Muscle of back (tissue), 11 donors: ENCODE results near the gene PAFAH2. TPM values are rescaled to one million over a fixed set of nuclear protein-coding genes. Genes with fewer than 3 reads are reported as not detected.

ENCODE experiments used
- DNase-seq, 3 donors: peaks; one replicate each; pipeline versions ENCODE4 v3.0.0 to v3.0.0-alpha.2; 2013
- polyA plus RNA-seq, 10 donors: library from polyadenylated mRNA; unstranded; fragments of 120-200 nt; gene quantifications; one replicate each; pipeline ENCODE4 v1.2.1, GENCODE V29; 2013; ENCODE audit not compliant: insufficient read length in 10 of 10

The PAFAH2 gene
- polyA plus RNA-seq, 10 donors: 30.1 to 83.9 (median 59.1) TPM

DNA sequence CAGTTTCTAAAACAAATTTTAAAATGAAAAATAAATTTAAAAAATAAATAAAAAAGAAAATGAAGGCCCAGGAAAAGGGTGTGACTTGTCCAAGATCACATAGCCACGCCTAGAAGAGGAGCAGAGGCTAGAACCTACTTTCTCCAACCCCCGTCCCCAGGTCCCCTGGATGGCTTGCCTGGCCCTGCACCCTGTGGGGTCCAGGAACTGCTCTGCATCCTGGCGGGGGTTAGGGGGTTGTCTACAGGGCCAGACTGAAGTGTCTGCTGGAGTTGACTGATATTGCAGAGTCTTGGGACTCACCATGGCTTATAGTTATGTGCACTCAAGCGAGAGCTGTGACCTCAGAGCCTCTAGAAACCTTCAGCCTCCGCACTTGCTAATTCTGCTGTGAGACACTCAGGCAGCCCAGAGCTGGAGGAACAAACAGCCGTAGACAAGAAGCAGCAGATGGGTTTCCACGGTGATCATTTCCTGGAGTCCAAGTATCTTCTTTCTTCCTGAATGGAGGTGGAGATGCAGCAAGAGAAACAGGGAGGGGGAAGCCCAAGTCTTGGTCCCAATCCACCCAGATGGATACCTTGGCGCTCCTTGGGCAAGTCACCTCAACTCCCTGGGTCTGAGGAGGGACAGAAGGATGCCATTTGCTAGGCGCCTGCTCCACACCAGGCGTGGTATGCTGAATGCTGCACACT is 18.5 kb upstream of the PAFAH2 start:
- DNase-seq: no peak

DNA sequence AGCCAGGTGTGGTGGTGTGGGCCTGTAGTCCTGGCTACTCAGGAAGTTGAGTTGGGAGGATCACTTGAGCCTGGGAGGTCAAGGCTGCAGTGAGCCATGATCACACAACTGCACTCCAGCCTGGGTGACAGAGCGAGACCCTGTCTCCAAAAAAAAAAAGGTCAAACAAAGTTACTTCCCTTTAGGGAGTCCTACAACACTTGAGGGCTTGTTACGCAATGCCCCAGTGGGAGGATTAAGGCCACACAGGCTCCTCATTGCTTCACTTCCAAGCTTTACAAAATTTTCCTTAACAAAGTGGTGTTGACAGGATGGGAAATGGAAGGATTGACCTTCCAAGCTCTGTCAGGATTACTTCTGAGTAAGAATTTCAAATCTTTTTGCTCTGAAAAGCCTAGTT is 17.5 kb upstream of the PAFAH2 start:
- DNase-seq: no peak

DNA sequence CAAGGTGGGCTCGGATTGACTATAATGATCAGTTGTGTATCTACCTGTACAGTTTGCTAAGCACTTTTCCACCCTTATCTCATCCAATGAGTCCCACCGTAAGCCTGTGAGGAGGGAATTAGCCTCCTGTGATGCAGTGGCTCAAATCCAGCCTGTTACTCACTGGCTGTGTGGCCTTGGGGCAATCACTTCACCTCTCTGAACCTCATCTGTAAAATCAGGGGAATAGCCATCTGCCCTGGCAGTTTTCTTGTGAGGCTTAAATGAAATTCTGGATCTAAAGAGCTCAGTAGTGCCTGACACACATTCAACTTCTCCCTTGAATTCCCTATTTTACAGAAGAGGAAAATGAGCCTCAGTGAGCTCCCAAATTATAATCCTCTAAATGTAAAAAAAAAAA is 16.3 kb upstream of the PAFAH2 start:
- DNase-seq: no peak

DNA sequence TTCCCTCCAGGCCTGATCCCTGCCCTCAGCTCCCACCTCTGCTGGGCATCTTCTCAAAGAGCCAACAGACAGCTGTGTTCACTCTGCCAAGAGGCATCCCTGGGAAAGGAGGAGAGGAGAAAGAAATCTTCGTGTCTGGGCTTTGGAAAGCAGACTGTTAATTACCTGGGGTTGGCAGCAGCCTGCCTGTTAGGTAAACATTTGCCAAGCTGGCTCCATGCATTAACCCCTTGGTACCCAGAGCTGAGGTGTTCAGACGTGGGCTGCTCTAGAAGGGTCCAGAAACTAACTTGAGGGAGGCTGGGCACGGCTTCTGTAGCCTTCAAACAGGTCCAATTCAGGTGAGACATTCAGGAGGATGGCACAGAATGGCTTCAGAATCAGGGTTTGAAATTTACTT is 15.0 kb upstream of the PAFAH2 start:
- no peak for DNase-seq

DNA sequence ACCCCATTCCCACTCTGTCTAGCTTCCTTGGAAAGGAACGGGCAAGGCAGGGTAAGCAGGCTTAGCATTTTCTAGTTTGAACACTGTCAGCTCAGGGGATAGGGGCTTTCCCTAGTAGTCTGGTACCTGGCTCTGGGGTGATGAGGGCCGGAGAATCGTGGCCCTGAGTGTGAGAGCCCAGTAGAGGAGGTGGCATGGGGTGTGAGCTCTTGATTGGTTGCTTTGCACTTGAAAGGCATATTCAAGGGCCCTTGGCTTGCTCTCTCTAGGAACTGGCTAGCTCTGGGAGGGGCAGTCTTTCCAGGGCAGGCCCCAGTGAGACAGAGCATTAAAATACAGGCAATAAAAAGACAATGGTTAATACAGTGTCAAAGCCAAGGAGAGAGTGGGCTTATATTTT is 13.0 kb upstream of the PAFAH2 start:
- no peak for DNase-seq

DNA sequence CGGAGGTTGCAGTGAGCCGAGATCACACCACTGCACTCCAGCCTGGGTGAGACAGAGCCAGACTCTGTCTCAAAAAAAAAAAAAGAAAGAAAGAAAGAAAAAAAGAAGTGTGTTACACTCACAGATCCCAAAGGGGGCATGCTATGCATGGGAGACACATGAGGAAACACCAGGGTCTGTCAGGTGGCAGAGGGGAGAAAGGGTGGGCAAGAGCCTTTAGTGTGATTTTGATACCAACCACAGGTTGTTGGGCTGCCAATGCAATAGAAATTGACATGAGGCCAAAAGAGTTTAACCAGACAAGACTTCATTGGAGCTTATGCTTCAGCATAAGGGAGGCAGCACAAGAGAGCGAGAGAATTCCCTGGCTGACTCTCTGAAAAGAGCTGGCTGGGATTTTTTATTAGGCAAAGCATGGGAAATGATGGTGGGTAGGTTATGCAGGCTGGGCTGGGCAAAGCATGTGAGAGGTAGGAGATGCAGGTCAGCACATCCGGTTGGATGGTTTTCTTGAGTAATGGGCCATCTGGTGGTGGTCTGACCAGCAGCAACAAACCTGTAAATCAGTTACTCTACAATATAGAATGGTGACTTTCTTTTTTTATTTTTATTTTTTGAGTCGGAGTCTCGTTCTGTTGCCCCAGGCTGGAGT is 12.1 kb upstream of the PAFAH2 start:
- DNase-seq: no peak

DNA sequence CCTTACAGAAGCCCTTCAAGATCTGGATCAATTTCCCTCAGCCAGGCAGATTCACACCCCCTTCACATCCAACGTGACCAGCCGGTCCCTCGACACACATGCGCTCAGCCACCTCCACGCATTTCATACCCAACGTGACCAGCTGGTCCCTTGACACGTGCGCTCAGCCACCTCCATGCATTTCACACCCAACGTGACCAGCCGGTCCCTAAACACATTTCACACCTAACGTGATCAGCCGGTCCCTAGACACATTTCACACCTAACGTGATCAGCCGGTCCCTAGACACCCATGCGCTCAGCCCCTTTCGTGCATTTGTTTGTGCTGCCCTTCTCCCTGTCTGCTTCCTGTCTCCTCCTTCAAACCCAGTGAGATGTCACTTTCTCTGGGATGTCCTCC is 8.8 kb upstream of the PAFAH2 start:
- no peak for DNase-seq

DNA sequence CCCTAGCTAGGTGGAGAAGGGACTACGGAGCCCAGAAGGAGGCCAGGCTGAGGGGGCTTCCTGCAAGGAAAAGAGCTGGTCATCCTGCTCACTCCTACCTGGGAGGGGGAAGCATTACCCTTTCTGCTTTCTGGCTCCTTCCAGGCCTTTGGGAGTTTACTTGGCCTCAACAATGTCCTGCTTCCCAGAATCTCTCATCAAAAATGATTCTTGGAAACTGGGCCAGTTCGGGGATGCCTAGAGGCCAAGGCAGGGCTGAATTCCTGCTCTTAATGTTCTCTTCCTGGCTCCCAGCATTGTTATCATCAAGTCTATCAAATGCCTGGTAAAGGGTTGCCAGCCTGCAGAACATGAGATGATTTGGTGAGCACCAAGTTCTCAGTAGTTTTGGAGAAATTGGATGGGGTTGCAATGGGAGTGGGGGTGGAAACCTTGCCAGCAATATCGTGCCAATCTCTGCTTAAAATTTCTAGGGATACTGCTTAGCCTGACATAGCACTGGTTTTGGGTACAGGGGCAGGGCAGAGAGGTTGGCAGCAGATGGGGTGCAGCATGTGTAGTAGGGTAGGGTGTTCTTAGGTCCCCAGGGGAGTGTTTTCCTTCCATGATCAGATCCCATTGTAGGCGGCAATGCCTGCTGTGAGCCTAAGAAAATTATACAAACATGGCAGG is 7.7 kb upstream of the PAFAH2 start:
- DNase-seq: peak in 2 of 3 donors; percentile 62 to 75

DNA sequence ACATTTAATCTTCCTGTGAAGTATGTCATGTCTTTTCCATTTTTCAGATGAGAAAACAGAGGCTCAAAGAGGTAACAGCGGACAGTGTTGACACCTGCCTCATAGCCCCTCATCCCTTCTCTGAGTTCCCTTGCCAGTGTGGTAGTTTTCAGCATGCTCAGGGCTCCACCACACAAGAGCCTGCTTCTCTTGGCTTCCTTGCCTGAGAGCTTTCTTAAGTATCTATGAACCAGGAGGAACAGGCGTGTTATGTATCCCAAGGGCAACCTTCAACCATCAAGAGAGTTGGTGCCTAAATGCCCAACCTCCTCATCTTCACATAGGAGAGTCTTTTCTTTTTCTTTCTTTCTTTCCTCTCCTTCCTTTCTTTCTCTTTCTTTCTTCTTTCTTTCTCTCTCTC is 5.9 kb upstream of the PAFAH2 start:
- DNase-seq: no peak

DNA sequence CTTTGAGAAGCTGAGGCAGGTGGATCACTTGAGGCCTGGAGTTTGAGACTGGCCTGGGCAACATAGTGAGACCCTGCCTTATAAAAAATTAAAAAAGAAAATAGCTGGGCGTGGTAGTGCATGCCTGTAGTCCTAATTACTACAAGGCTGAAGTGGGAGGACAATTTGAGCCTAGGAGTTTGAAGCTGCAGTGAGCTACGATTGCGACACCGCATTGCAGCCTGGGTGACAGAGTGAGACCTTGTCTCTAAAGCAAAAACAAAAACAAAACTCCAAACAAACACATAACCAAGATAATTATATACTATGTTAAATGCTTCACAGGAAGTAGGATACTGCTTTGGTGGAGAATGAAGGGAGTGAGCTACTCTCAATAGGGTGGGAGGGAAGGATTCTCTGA is 5.4 kb upstream of the PAFAH2 start:
- no peak for DNase-seq

DNA sequence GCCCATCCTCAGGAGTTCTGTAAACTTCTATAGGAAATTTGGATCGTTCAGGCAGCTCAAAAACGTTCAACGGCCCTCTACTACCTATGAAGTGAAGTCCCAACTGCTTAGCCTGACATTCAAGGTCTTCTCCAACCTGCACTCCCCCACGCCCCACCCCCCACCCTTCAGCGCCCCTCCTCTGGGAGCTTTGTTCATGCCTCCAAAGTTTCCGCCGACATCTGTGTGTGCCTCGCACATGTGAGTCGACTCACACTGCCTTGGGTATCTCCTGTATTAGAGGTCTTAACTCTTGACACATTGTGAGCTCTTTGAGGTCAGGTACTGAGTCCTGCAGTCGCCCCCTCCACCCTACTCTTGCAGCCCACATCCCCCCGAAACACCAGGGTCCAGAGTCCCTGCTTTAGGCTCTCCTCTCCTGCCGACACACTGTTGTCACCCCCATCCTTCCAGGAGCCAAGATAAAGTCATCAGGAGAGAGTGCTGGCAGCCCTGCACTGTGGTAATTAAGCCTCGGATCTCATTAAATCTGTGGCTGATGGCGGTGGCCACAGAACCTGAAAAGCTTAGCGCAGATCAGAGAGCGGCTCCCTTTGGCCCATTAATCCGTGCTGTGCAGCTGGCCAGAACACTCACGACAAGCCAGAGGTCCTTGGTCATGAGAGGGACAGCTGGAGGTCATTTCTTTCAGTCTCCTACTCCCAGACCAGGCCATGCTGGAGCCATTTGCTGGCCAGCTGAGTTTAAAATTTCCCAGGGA is 1.4 kb upstream of the PAFAH2 start:
- no peak for DNase-seq

DNA sequence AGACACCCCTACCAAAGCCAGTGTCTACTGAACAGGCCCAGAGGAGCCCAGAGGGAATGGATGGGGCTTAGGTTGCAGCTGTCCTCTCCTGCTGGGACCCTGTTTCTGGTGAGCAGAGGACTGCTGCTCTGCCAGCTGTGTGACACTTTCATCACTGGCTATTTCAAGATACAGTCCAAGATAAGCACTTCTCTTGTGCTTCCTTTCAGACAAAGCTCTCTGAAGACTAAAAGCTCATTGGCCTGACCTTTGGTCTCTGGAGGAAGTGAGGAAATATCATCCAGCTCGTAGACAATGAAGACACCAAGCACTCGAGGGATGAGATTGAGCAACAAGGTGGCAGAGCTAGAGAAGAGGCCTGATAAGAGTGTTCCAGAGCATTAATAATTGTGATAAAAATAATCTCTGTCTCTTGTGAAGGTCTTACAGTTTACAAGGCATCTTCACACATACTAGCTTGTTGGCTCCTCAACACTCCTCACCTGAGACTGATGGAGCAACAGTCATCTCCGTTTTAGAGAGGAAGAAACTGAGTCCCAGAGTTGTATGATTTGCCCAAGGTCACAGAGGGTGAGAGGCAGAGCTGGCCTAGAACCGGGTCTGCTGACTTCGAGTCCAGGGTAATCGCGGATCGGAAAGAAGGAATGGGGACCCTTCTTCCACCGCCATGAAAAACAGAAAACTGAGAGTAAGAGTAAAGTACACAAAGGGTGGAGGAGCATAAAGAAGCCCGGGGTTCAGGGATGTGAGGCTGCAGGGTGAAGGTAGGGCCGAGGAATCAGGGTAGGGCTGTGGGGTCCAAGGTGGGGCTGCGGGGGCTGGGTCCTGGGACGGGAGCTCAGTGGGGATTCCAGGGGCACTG is 666 bp downstream of the PAFAH2 start:
- peak in 1 of 3 donors; percentile 71 for DNase-seq

DNA sequence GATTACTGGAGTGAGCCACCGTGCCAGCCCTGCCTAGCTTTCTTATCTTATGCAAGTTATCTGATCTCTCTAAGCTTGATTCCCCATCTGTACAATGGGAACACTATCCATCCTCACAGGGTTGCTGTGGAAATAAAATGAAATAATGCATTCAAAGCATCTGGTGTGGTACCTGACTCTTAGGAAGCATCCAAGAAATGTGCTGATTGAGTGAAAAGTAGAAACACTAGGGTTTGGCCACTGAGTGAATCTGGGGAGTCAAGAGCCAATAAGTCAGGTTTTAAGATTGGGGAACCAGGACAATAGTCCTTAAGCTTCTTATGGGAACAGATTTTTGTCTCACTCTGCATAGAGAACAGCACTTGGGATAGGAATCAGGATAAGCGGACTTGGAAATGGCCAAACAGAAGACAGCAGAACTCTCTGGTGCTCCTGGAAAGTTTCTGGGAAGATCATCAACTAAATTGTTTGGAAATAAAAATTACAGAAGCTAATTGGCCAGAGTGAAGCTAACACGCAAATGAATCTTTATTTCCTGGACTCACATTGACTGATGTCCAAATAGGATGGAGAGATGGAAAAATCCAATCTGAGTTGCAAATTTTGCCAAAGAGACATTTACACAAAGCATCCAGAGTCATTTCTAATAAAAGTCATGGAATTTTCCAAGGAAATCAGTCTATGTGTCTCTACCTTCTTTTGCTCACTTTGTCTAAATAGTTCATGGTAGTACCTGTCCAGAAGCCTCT is 3.3 kb downstream of the PAFAH2 start:
- DNase-seq: peak in 2 of 3 donors; percentile 41 to 55

DNA sequence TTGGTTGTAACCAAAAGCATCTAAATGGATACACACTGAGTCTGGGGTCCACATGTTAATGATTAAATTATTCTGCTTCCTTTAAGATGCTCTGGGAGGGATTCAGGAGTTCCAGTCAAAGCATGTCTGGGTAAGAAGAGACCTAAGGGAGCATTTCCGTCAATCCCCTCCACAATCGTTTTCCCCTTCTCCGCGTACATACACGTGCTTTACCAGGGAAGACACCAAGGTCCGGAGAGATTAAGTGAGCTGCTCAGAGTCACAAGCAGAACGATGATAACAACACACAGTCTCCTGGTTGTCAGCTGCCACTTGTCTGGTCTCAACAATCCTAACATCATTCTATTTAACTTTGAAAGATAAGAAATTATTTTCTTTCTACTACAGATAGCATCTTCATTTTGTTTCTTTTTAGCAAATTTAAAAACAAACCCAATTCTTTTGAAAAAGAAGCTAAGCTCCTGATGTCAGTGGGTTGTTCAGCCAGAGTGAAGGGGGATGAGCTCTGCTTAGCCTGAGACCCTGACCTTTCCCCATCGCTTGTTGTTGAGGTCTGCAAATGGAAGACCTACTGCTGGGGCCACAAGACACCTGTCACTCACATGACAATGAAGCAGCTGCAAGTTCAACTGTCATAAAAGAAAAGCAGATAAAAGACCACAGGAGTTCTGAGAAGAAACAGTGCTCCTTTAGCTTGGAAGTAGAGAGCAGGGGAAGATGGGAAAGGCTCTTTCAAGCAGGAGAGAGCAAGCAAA is 4.5 kb downstream of the PAFAH2 start:
- no peak for DNase-seq

DNA sequence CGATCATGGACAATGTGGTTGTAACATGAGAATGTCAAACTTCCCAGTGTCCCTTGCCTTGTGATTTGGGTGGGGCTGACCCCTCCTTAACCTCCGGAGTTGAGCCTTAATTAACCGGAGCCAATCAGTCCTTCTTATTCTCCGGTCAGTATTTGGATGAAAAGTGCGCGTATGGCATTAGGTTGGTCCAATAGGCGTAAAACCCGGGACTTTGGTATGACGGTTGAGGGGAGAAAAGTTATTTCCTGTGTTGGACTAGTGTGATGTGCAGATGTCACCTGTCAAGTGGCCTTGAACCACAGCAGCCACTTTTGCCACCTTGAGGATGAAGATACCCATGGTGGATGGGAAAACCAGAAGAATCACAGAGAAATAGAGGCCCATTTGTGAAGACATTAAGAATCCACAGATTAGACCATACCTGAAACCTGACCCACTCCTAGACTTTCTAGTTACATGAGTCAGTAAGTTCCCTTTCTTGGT is 5.1 kb downstream of the PAFAH2 start:
- no peak for DNase-seq

DNA sequence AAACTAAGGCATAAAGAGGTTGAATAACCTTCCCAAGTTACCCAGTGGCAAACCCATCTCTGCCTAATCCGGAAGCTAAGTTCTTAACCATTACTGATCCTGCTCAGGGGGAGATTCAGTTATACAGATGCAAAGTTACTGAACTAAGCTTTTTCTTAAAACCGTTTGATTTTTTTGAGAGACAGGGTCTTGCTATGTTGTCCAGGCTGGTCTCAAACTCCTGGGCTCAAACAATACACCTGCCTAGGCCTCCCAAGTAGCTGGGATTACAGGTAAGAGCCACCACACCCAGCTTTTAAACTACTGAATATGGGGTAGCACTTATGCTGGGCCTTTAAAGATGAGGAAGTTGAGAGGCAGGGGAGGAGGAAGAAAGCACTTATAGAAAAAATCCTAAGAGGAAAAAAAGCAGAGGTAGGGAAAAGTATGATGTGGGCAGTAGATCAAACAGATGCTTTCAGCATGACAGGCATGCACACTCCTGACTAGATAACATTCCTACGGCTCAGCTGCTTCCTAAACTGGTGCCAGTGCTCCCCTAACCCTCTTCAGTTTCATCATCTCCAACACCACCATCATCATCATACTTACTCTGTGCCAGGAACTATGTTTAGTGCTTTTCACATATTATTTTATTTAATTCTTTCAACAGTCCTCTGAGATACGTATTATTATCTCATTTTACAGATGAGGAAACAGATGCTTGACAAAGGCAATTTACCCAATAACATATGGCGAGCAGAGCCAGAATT is 5.8 kb downstream of the PAFAH2 start:
- no peak for DNase-seq

DNA sequence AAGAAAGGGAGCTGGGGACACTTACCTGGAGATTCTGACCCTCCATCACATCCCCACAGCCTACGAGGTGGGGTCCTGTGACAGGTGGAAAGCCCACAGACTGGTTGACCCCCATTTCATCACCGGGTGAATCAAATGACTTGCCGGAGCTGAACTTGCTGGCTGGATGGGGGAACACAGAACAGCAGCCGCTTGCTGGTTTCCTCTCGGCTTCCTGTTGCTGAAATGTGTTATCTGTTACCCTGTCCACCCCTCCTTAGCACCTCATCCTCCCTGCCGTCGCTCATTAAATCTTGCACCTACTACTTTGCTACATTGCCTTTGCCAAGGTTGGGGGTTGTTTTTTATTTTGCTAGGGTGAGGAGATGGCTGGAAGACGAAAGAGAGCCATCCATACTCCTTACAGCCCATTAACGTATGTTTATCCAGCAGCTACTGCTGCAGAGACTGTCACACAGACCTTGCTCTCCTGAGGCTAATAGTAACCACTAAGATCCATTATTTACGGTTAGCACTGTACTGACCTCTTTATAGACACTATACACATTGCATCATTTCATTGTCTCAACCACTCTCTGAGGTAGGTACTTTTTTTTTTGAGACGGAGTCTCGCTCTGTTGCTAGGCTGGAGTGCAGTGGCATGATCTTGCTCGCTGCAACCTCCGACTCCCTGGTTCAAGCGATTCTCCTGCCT is 7.0 kb downstream of the PAFAH2 start:
- no peak for DNase-seq

DNA sequence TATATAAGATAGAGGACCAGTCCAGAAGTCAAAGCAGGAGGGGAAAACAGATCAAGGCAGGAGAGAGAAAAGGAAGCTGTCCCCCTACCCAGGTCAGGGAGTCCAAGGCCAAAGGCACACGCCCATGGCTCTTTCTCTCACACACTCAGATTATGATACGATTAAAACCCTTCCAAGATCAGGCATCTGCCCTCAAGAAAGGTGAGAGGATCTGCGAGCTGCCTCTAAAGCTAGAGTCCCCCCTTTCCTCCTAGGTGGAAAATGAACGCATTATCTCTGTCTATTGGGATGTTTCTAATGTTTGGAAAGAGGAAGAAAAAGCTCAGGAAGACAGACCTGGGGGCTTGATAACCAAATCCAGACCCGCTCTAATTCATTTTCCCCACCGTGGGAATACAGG is 7.6 kb downstream of the PAFAH2 start:
- no peak for DNase-seq
